OCI-LY3 (cell line): ENCODE measurements around the gene PAWR.

Source experiments
- H2AFZ ChIP-seq: fragments of 200-600, 300-600 bp; shearing (Covaris generic); 2 replicates; pipeline ENCODE4 v1.6.0; 2014; ENCODE audit warnings: antibody characterized with exemption, low read depth, low read length
- H3K27ac ChIP-seq: fragments of 200-600, 300-600 bp; sonication (generic); 2 replicates; pipeline ENCODE4 v1.5.1; 2014; ENCODE audit warnings: mild to moderate bottlenecking, low read length, moderate library complexity, mixed read lengths
- H3K27me3 ChIP-seq: fragments of 200-600, 300-600 bp; sonication (generic); 2 replicates; pipeline ENCODE4 v1.6.1; 2014; ENCODE audit warnings: low read depth, low read length, mixed read lengths
- H3K36me3 ChIP-seq: fragments of 200-600, 300-600 bp; sonication (generic); replicated peaks from 2 replicates; pipeline ENCODE3; 2014; ENCODE audit warnings: low read depth, low read length, mixed read lengths
- H3K4me1 ChIP-seq: fragments of 300-600, 200-600 bp; sonication (generic); 2 replicates; pipeline ENCODE4 v1.6.1; 2014; ENCODE audit warnings: low read length, mixed read lengths
- H3K4me2 ChIP-seq: fragments of 200-600, 300-600 bp; sonication (generic); 2 replicates; pipeline ENCODE4 v1.6.1; 2014; ENCODE audit warnings: low read length, mixed read lengths
- H3K4me3 ChIP-seq: fragments of 300-600, 200-600 bp; sonication (generic); 2 replicates; pipeline ENCODE4 v1.5.1; 2014; ENCODE audit warnings: antibody characterized with exemption, mild to moderate bottlenecking, low read length, moderate library complexity
- H3K79me2 ChIP-seq: fragments of 300-600, 200-600 bp; shearing (Covaris generic); 2 replicates; pipeline ENCODE4 v1.6.1; 2014; ENCODE audit warnings: mild to moderate bottlenecking, low read length, mixed read lengths
- H3K9ac ChIP-seq: fragments of 300-600, 200-600 bp; shearing (Covaris generic); 2 replicates; pipeline ENCODE4 v1.6.0; 2014; ENCODE audit warnings: mild to moderate bottlenecking, low read length, moderate library complexity
- H3K9me3 ChIP-seq: fragments of 200-600, 300-600 bp; shearing (Covaris generic); 2 replicates; pipeline ENCODE4 v1.6.1; 2014; ENCODE audit warnings: low read length, mixed read lengths; ENCODE audit not compliant: insufficient read depth
- H4K20me1 ChIP-seq: fragments of 200-600, 300-600 bp; sonication (generic); 2 replicates; pipeline ENCODE4 v1.6.1; 2016; ENCODE audit warnings: low read length, mixed read lengths; ENCODE audit not compliant: insufficient read depth
- EZH2phosphoT487 ChIP-seq: fragments of 200-600 bp; shearing (Covaris generic); IDR thresholded peaks from 2 replicates; pipeline ENCODE4 v1.6.1; 2018; ENCODE audit warnings: antibody characterized with exemption, mixed run types, low read depth
- TF ChIP-seq, protein P1 (sequence below): fragments of 200-600, 300-600 bp; sonication (generic); IDR thresholded peaks from 2 replicates; pipeline ENCODE4 v1.5.1; 2014; ENCODE audit warnings: antibody characterized with exemption, low read length, low read depth

Gene PAWR

DNA sequence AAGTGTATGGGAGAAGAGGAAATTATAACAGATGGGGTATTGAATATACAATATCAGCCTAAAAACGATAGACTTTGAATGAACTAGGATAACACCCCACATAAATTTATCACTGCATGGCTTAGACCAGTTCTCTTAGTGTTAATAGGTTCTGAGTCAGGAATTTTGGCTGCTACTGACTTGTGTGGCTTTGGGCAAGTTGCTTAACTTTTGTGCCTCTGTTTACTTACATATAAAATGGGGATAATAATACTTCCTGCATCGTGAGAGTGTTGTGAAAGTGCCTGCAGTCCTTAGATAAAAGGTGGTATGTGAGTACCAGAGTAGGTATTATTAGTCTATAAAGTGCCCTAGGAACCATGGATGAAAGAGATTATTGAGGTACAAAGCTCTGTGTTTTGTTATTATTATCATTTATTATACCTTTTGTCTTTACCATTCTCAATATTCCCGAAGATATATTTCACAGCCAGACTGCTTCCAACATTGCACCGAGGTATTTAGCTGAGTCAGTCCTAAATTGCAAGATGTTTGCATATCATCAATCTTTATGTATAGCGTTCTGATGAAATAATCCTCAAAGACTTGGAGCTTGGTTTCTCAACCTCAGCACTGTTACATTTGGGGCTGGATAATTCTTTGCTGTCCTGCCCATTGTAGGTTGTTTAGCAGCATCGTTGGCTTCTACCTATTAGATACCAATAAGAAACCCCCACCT is 2.3 kb upstream of the PAWR start:
- H3K4me2 ChIP-seq: no peak overlapping the region
- no peak overlapping the region for H3K4me3 ChIP-seq

DNA sequence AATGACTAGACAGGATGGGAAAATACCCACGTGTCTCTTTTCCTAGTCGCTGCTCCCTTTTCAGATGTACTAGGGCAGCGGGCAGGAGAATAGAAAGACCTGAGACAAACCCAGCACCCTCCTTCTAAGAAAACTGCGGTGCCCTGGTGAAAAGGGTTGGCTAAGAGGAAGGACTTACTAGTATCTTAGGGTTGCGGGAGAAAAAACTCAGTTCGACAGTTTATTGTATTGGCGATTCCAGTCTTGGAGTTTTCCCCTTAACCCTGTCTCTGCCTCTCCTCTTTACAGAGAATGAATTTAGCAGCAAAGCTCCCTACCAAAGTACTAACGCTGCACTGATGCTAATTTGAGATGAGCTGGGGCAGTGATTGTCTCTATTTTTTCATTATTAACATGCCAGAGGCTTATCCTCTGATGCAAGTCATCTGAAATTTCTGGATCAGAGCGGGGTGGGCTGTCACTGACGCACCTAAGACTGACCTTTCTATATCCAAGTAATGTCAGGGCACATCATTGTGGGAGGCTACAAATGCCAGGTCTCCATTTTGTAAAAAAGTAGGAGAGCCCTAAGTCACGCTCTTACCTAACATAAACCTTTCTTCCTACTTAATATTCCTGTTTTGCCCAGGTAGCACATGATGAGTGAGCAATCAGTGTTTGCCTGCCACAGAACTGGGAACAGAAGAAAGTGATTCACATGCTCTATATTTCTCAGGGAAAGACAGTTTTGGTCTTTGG is 916 bp upstream of the PAWR start:
- H3K79me2 ChIP-seq: peaks cover 37% of the 10 kb centered on the region
- H4K20me1 ChIP-seq: peaks cover 8% of the 10 kb centered on the region
- H3K4me3 ChIP-seq: peak overlapping the region; percentile 82
- no peaks in the 10 kb centered on the region for H3K9me3 ChIP-seq
- peaks cover 22% of the 10 kb centered on the region for H3K4me1 ChIP-seq
- no peaks in the 10 kb centered on the region for H3K36me3 ChIP-seq
- H3K9ac ChIP-seq: peak overlapping the region; percentile 59
- peak overlapping the region; percentile 90 for H3K4me2 ChIP-seq
- H3K27me3 ChIP-seq: peaks cover 17% of the 10 kb centered on the region
- peak overlapping the region; percentile 48 for H2AFZ ChIP-seq
- no peak overlapping the region for H3K27ac ChIP-seq
- no peak for TF ChIP-seq EZH2phosphoT487
- TF ChIP-seq, protein P1, sequence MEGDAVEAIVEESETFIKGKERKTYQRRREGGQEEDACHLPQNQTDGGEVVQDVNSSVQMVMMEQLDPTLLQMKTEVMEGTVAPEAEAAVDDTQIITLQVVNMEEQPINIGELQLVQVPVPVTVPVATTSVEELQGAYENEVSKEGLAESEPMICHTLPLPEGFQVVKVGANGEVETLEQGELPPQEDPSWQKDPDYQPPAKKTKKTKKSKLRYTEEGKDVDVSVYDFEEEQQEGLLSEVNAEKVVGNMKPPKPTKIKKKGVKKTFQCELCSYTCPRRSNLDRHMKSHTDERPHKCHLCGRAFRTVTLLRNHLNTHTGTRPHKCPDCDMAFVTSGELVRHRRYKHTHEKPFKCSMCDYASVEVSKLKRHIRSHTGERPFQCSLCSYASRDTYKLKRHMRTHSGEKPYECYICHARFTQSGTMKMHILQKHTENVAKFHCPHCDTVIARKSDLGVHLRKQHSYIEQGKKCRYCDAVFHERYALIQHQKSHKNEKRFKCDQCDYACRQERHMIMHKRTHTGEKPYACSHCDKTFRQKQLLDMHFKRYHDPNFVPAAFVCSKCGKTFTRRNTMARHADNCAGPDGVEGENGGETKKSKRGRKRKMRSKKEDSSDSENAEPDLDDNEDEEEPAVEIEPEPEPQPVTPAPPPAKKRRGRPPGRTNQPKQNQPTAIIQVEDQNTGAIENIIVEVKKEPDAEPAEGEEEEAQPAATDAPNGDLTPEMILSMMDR: no peak

More for the DNA sequence above, 2.3 kb upstream of the PAWR start:
- Histone ChIP-seq H2AFZ (no peak overlapping the region), H3K36me3 (no peaks in the 10 kb centered on the region), H3K4me1 (peaks cover 13% of the 10 kb centered on the region), H3K9ac (no peak overlapping the region), H3K9me3 (no peaks in the 10 kb centered on the region), H3K27ac (no peak overlapping the region), H3K27me3 (peaks cover 17% of the 10 kb centered on the region), H4K20me1 (no peaks in the 10 kb centered on the region), H3K79me2 (peaks cover 23% of the 10 kb centered on the region)
- TF ChIP-seq EZH2phosphoT487: no peak
- TF ChIP-seq, protein P1: no peak

DNA sequence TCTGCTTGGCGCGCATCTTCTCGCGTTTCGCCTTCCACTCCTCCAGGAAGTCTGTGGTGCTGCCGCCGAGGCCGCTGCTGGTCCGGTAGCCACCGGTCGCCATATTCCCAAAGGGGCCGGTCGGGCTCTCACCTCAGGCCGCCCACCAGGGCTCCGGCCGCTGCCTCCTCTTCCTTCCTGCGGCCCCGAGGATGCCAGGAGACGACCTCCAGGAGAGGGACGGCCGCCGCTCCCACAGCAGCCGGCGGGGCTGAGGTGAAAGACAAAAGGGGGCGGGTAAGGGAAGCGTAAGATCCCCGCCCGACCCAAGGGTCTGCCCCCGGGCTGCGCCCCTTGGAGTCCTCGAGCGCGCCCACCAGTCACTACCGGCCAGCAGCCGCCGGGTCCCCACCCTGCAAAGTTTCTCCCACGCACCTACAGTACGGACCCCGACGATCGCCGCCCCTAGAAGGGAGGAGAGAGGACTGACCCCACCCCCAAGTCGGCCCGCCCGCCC is 574 bp downstream of the PAWR start:
- Histone ChIP-seq H2AFZ (peak overlapping the region; percentile 47; the same call in 1 of the 2 replicates), H3K4me1 (peaks cover 36% of the 10 kb centered on the region), H3K9ac (peak overlapping the region; percentile 73)

DNA sequence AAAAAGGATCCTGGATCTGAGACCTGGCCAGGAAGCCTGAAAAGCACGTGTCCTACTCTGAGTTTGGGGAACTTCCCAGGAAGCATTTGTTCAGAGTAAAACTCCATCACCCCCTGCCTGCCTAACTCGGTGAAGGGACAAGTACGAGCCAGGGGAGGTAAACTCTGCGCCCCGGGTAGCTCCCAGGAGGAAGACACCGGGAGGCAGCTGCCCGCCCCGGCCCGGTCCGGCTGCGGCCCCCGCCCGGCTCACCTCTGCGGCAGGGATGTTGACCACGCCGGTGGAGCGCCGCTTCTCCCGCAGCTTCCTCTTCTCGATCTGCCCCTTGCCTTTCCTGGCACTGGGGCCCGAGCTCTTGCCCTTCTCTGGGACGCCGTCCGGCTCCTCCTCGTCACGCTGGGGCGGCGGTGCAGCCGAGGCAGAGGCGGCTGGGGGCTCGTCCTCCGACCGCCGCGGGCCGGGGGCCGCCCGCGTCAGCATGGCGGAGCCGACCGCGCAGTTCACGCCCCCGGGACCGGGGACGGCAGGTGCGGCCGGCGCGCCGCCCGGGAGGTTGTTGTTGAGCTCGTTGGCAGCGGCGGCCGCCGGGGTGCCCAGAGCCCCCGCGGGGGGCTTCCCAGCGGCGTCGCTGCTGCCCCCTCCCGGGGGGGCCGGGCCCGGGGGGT is 1.2 kb downstream of the PAWR start:
- Histone ChIP-seq H3K4me3 (peak overlapping the region; percentile 82), H3K27me3 (peaks cover 17% of the 10 kb centered on the region), H3K79me2 (peaks cover 57% of the 10 kb centered on the region), H3K27ac (peak overlapping the region; percentile 71), H3K4me2 (peak overlapping the region; percentile 79), H3K4me1 (peaks cover 37% of the 10 kb centered on the region), H2AFZ (peak overlapping the region; percentile 47; the same call in 1 of the 2 replicates), H4K20me1 (peaks cover 18% of the 10 kb centered on the region), H3K9me3 (no peaks in the 10 kb centered on the region), H3K9ac (peak overlapping the region; percentile 73), H3K36me3 (no peaks in the 10 kb centered on the region)
- no peak for TF ChIP-seq EZH2phosphoT487
- TF ChIP-seq, protein P1: 0 out of 2 replicates have a peak, but pooled peaks have one; percentile 14

More for the DNA sequence above, 574 bp downstream of the PAWR start:
- H3K4me2 ChIP-seq: peak overlapping the region; percentile 79
- no peaks in the 10 kb centered on the region for H3K36me3 ChIP-seq
- peaks cover 51% of the 10 kb centered on the region for H3K79me2 ChIP-seq
- H3K27ac ChIP-seq: peak overlapping the region; percentile 71
- peaks cover 18% of the 10 kb centered on the region for H4K20me1 ChIP-seq
- H3K27me3 ChIP-seq: peaks cover 17% of the 10 kb centered on the region
- H3K9me3 ChIP-seq: no peaks in the 10 kb centered on the region
- no peak for TF ChIP-seq EZH2phosphoT487
- peak overlapping the region; percentile 82 for H3K4me3 ChIP-seq
